IMR-90 (cell line): ENCODE data around the gene ANKRD24.

Experiments
- ELK1 ChIP-seq: fragments of 150-350 bp; IDR thresholded peaks from 2 replicates; pipeline ENCODE4 v1.6.1; 2016; ENCODE audit warnings: low read depth, mild to moderate bottlenecking, low read length, moderate library complexity, borderline replicate concordance
- FOS ChIP-seq: fragments of 150-350 bp; IDR thresholded peaks from 2 replicates; pipeline ENCODE4 v1.6.1; 2016; ENCODE audit warnings: low read depth, low read length
- MAZ ChIP-seq: IDR thresholded peaks from 2 replicates; pipeline ENCODE4 v1.6.1; 2012; ENCODE audit warnings: low read depth, mild to moderate bottlenecking, low read length, improper control_type of control experiment, moderate library complexity, borderline replicate concordance
- MXI1 ChIP-seq: IDR thresholded peaks from 2 replicates; pipeline ENCODE4 v1.6.1; 2012; ENCODE audit warnings: low read depth, mild to moderate bottlenecking, low read length, moderate library complexity, borderline replicate concordance
- POLR2A ChIP-seq: IDR thresholded peaks from 2 replicates; pipeline ENCODE4 v1.6.1; 2012; ENCODE audit warnings: mild to moderate bottlenecking, low read depth, low read length
- RAD21 ChIP-seq: IDR thresholded peaks from 2 replicates; pipeline ENCODE4 v1.6.1; 2012; ENCODE audit warnings: low read length, improper control_type of control experiment
- RCOR1 ChIP-seq: IDR thresholded peaks from 2 replicates; pipeline ENCODE4 v1.6.1; 2012; ENCODE audit warnings: mild to moderate bottlenecking, low read length, improper control_type of control experiment; ENCODE audit not compliant: insufficient replicate concordance
- SMC3 ChIP-seq: fragments of 150-350 bp; IDR thresholded peaks from 2 replicates; pipeline ENCODE4 v1.6.1; 2016; ENCODE audit warnings: low read depth, mild to moderate bottlenecking, antibody characterized with exemption, low read length, moderate library complexity
- USF2 ChIP-seq: fragments of 150-350 bp; IDR thresholded peaks from 2 replicates; pipeline ENCODE4 v1.6.1; 2017; ENCODE audit warnings: mild to moderate bottlenecking, antibody characterized with exemption, low read length, low read depth
- TF ChIP-seq, protein P1 (sequence below): conservative IDR thresholded peaks from 2 replicates; pipeline ENCODE4 v1.5.1; 2012; ENCODE audit warnings: mild to moderate bottlenecking, low read depth, low read length, improper control_type of control experiment

- TF ChIP-seq RCOR1, result no peak
- TF ChIP-seq, protein P1, sequence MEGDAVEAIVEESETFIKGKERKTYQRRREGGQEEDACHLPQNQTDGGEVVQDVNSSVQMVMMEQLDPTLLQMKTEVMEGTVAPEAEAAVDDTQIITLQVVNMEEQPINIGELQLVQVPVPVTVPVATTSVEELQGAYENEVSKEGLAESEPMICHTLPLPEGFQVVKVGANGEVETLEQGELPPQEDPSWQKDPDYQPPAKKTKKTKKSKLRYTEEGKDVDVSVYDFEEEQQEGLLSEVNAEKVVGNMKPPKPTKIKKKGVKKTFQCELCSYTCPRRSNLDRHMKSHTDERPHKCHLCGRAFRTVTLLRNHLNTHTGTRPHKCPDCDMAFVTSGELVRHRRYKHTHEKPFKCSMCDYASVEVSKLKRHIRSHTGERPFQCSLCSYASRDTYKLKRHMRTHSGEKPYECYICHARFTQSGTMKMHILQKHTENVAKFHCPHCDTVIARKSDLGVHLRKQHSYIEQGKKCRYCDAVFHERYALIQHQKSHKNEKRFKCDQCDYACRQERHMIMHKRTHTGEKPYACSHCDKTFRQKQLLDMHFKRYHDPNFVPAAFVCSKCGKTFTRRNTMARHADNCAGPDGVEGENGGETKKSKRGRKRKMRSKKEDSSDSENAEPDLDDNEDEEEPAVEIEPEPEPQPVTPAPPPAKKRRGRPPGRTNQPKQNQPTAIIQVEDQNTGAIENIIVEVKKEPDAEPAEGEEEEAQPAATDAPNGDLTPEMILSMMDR, result no peak
- TF ChIP-seq POLR2A, result no peak
- no peak for TF ChIP-seq SMC3
- TF ChIP-seq MXI1, result no peak
- TF ChIP-seq MAZ, result no peak
- TF ChIP-seq USF2, result no peak
- TF ChIP-seq FOS, result no peak
- TF ChIP-seq ELK1, result no peak
- TF ChIP-seq RAD21, result no peak
Observed at GRCh38 chr19:4264812-4265211, 82.3 kb downstream of the ANKRD24 start.
